NT2/D1 (cell line): ENCODE results near the gene KRTAP10-2.

Experiments used
- DNase-seq: peaks from one replicate; pipeline ENCODE4 v3.0.0-alpha.2; 2011; ENCODE audit warnings: low read depth, low spot score
- H3K27me3 ChIP-seq: 2 replicates; pipeline ENCODE4 v1.6.0; 2011; ENCODE audit warnings: mild to moderate bottlenecking; ENCODE audit not compliant: insufficient read length, insufficient read depth
- H3K36me3 ChIP-seq: 2 replicates; pipeline ENCODE4 v1.6.1; 2011; ENCODE audit warnings: mild to moderate bottlenecking, low read length, mixed read lengths; ENCODE audit not compliant: insufficient read depth, insufficient read length
- H3K4me1 ChIP-seq: 2 replicates; pipeline ENCODE4 v1.5.1; 2011; ENCODE audit not compliant: insufficient read depth, insufficient read length
- H3K4me3 ChIP-seq: 2 replicates; pipeline ENCODE4 v1.5.1; 2011; ENCODE audit warnings: low read depth; ENCODE audit not compliant: insufficient read length
- H3K9ac ChIP-seq: 2 replicates; pipeline ENCODE4 v1.6.0; 2011; ENCODE audit warnings: low read depth; ENCODE audit not compliant: insufficient read length
- H3K9me3 ChIP-seq: 2 replicates; pipeline ENCODE4 v1.5.1; 2011; ENCODE audit warnings: mild to moderate bottlenecking, low read length; ENCODE audit not compliant: insufficient read depth
- SUZ12 ChIP-seq: IDR thresholded peaks from 2 replicates; pipeline ENCODE4 v1.6.1; 2011; ENCODE audit not compliant: insufficient read length, insufficient read depth; ENCODE audit errors: extremely low read depth
- YY1 ChIP-seq: IDR thresholded peaks from 2 replicates; pipeline ENCODE4 v1.6.1; 2011; ENCODE audit not compliant: insufficient read length, insufficient read depth
- ZNF274 ChIP-seq: IDR thresholded peaks from 2 replicates; pipeline ENCODE4 v1.6.1; 2011; ENCODE audit warnings: mild to moderate bottlenecking, low read depth, low read length

Gene KRTAP10-2

GRCh38 chr21:44512496-44513388 lies 38.6 kb downstream of the KRTAP10-2 start:
- Histone ChIP-seq H3K9me3 (peaks cover 5% of the 10 kb centered on the region; the same call in 1 of the 2 replicates), H3K36me3 (no peaks in the 10 kb centered on the region), H3K9ac (no peak overlapping the region), H3K4me1 (peaks cover 13% of the 10 kb centered on the region), H3K4me3 (no peak overlapping the region), H3K27me3 (peaks cover 8% of the 10 kb centered on the region)
- DNase-seq: no peak
- TF ChIP-seq YY1: no peak
- no peak for TF ChIP-seq ZNF274
- no peak for TF ChIP-seq SUZ12

DNA sequence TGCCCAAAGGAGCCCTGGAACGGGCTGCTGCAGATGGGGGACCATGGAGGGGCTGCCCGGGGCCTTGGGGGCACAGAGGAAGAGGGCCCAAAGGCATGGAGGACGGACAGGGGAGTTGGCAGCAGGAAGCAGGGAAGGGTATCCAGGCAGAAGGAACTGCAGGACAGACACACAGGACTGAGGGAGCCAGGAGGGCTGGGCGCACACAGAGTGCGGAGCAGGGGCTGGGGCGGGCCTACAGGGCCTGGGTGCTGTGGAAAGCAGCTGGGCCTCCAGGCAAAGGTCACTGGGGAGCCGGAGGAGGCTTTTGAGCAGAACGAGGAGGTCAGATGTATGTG lies 39.4 kb downstream of the KRTAP10-2 start:
- DNase-seq: no peak
- no peak overlapping the region for H3K4me3 ChIP-seq
- no peak for TF ChIP-seq YY1
- no peak for TF ChIP-seq SUZ12
- TF ChIP-seq ZNF274: no peak
- peaks cover 13% of the 10 kb centered on the region for H3K4me1 ChIP-seq
- no peak overlapping the region for H3K9ac ChIP-seq
- H3K36me3 ChIP-seq: no peaks in the 10 kb centered on the region
- H3K27me3 ChIP-seq: peaks cover 8% of the 10 kb centered on the region
- H3K9me3 ChIP-seq: no peaks in the 10 kb centered on the region

DNA sequence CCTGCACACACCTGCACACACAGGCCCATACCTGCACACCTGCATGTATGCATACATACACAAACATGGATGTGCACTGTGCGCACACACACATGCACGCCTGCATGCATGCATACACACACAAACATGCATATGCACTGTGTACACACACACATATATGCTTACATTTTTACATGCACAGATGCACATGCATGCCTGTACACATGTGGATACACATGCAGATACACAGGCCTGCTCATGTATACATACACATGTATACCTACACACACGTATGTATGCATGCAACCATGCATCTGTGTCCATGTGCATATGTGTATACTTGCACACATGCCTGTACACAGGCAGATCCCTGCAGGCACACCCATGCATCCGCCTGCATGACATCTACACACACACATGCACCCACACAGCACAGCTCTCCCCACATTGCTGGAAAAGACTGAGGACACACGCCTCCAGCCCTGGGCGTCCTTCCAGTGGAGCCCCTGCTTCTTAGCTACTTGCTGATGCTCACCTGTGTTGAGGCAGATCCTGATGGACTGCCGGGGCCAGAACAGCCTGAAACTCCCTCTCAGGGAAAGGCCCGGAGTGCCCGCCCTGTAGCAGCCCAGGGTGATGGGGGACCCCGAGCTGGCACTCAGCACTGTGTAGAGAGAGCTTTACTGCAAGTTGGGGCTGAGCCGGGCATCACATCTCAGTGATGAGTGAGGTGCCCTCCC lies 39.9 kb downstream of the KRTAP10-2 start:
- Histone ChIP-seq H3K9me3 (no peaks in the 10 kb centered on the region), H3K27me3 (peaks cover 8% of the 10 kb centered on the region), H3K4me1 (peaks cover 14% of the 10 kb centered on the region), H3K9ac (peak overlapping the region; percentile 57), H3K4me3 (no peak overlapping the region), H3K36me3 (no peaks in the 10 kb centered on the region)
- no peak for DNase-seq
- TF ChIP-seq ZNF274: no peak
- TF ChIP-seq YY1: no peak
- TF ChIP-seq SUZ12: no peak

DNA sequence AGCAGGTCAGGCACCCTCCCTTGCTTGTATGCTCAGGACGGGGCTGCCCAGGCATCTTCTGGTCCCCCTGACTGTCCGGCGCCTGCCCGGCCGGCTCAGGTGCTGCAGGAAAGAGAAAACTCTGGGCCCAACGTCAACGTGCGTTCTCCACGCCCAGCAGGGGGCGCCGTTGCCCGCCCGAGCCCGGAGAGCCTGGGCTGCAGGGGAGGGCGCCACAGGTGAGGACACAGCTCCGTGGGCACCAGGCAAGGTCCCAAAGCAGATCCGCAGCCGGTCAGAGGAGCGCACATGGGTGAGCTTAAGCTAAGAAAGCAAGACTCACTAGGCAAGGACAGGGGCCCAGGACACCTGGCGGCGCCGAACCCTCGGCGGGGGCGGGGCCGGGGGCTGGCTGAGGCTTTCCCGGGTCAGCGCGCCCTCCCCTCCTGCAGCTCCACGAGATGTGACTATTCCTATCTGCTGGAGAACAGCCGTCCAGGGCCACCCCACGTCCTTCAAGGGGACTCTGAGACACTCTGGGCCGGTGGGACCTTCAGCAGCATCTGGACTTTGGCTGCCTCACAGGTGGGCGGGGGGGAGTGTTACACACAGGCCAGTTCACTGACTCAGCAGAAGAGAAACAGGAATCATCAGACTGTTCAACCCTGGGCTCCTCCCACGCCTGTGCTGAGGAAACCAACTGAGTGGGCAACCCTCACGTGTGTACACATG lies 40.6 kb downstream of the KRTAP10-2 start:
- Histone ChIP-seq H3K27me3 (peaks cover 8% of the 10 kb centered on the region), H3K9ac (peak overlapping the region; percentile 57), H3K4me3 (peak overlapping the region; percentile 51), H3K4me1 (peaks cover 21% of the 10 kb centered on the region), H3K9me3 (no peaks in the 10 kb centered on the region), H3K36me3 (no peaks in the 10 kb centered on the region)
- DNase-seq: peak; percentile 70
- TF ChIP-seq SUZ12: no peak
- TF ChIP-seq YY1: no peak
- TF ChIP-seq ZNF274: no peak

GRCh38 chr21:44510109-44510507 lies 41.2 kb downstream of the KRTAP10-2 start:
- no peak overlapping the region for H3K4me3 ChIP-seq
- TF ChIP-seq ZNF274 (no peak), SUZ12 (no peak), YY1 (no peak)
- no peak for DNase-seq
- H3K9ac ChIP-seq: peak overlapping the region; percentile 33
- no peaks in the 10 kb centered on the region for H3K36me3 ChIP-seq
- H3K27me3 ChIP-seq: peaks cover 8% of the 10 kb centered on the region
- H3K4me1 ChIP-seq: peaks cover 21% of the 10 kb centered on the region
- H3K9me3 ChIP-seq: no peaks in the 10 kb centered on the region

GRCh38 chr21:44509539-44509938 lies 41.8 kb downstream of the KRTAP10-2 start:
- TF ChIP-seq ZNF274: no peak
- no peak for TF ChIP-seq SUZ12
- TF ChIP-seq YY1: no peak
- Histone ChIP-seq H3K36me3 (no peaks in the 10 kb centered on the region), H3K27me3 (peaks cover 8% of the 10 kb centered on the region), H3K4me3 (no peak overlapping the region), H3K9ac (no peak overlapping the region), H3K9me3 (no peaks in the 10 kb centered on the region), H3K4me1 (peaks cover 21% of the 10 kb centered on the region)
- DNase-seq: no peak

DNA sequence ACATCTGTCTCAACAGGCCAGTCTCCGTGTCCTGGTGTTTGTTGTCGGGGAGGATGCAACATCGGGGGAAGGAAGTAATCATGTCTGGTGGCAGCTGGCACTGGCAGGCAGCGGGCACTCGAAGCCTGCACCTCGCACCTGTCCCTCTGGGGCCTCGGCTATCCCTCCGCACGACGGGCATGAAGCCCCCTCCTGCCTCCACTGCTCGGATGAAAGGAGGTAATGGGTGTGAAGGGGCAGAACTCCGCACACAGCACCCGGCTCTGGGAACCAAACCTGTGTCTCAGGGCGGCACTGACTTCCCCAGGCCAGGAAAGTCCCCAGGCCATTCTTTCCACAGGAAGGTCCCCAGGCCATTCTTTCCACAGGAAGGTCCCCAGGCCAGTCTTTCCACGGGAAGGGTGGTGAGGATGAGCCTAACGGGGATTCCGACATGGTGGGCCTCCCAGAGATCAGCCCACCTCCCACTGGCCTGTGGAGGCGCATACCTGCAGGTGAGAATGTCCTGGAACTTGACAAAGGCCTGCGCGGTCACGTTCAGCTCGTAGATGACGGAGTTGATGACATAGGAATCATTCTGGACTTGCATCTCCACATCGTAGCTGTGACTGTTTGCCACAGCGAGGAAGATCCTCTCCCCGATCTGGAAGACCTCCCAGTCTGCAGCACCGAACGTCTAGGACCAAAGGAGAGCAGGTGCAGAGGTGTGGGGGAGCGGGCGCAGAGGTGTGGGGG lies 42.4 kb downstream of the KRTAP10-2 start:
- no peak for TF ChIP-seq SUZ12
- Histone ChIP-seq H3K36me3 (no peaks in the 10 kb centered on the region), H3K4me1 (peaks cover 21% of the 10 kb centered on the region), H3K9ac (no peak overlapping the region), H3K4me3 (no peak overlapping the region), H3K9me3 (no peaks in the 10 kb centered on the region), H3K27me3 (peaks cover 8% of the 10 kb centered on the region)
- DNase-seq: no peak
